NCI-H1930 (cell line): Measurements from ENCODE around the gene HNRNPC.

ENCODE experiments used
- DNase-seq, 2 experiments: peaks; one replicate each; lab custom pipeline; 2025; lab: John Stamatoyannopoulos, UW

The HNRNPC gene

DNA sequence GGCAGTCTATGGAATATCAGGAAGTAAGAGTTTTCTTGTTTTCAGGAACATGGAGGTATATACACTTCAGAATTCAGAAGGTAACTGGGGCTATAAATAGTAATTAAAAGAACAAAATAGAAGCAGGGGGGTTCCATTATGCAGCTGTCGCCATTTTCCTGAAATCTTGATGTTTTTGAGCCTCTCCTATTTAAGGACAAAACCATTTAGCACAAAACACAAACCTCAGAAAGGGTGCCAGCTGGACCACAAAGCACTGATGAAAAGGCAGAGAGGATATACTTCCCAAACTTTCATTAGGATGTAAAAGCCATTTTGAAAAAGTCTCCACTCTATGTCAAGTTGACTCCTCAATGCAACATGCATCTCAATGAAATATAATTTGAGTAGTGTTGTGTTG lies 59.2 kb downstream of the HNRNPC start:
- no peak for DNase-seq

DNA sequence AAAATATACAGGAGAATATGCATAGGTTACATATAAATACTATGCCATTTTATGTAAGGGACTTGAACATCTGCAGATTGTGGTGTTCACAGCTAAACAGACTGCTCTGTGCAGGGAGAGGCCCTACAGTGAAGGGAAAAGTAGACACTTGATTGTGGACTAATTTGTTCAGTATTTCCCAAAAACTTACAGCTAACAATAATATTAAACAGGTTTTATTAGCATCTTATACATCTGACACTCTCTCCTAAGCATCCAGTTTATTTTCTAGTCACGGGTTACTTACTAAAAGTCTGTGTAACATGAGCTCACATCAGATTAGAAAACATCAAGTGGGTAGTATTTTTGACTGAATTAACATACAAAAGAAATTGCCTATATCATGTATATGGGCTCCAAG lies 60.1 kb downstream of the HNRNPC start:
- DNase-seq = no peak

DNA sequence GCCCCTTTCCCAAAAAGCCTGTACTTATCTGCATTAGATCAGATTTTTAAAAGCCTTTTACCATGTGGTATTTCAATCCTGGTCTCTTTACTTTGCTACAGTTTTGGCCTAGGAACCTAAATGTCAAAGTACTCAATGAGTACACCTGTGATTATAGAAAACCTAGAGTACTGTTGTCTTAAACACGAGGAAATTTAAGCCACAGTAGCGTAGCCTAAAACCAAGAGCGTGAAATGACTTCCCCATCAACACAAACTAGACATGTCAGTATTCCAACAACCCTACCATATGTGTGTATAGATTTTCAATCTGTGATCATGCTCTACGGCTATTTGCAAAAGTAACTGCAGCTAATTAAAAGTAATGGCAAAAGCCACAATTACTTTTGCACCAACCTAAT lies 60.7 kb downstream of the HNRNPC start:
- DNase-seq = no peak

DNA sequence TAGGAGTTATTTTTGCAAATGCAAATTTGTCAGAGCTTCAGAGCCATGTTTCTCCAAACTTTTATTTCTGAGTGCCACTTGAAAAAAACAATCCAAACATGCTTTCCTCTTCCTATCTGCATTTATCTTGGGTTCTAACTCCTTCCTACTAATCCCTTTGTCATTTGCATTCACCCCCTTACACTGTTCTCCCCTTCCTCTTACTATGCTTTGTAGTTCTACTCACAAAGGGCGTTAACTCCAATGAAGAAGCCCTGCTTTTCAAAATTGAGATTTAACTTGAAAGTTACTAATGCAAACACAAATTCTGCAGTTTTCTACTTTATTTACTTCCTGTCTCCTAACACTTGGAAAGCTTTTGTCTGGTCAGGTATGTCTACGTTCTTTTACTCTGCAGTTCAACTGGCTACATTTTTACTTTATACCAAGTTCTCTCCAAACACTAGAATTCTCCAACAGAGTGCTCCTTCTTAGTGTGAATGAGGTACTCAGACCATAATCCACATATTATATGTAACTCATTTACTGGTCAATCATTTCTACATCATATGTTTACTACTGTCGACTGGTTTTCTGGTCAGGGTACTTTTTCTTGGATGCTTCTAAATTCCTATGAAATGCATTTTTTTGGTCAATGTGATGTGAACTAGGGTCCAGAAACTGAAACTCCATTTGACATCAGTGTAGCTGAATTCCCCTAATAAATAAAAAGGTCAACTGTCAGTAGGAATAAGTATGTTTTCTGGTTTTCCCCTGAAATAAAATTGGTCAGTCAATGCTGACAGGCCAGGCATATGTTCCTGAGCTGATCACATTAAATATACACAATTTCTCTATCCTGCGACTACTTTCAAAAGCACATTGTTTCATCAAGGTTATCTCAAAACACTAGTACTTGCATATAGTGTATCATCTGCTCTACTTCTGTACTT lies 62.2 kb downstream of the HNRNPC start:
- DNase-seq = no peak

DNA sequence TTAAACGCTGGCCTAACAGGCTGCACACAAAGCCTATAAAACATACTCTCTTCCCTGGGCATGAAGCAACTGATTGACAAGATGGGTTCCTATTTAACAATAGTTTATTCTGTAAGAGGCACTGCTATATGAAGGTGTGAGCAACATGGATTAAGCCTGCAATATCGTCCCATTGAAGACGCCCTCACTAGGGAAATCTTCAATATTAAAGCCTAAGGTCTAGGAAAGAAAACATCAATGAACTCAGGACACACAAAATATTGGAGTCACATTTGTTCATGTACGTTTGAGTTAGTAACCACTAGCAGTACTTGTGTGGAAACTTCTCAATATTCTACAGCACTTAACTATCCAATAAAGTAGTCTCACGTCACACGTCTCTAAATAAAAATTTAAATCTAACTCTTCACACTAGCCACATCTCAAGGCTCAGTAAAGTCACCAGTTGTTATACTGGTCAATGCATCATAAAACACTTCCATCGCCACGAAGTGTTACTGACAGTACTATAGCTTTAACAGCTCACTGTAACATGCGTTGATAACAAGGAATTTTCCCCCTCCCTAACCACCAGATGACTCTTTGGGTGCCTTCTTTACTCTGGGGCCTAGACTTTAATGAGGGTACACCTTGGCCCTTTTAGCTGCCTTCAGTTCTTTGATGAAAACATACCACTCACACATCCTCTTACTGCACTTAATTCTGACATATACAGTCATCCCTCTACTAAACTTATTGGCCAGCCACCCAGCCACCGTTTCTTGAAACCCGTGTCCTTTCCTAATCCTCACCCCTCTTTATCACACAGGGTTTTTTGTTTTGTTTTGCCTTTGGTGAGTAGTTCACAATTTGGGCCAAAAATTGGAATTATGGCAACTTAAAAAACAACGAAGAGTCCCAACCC lies 63.3 kb downstream of the HNRNPC start:
- no peak for DNase-seq

DNA sequence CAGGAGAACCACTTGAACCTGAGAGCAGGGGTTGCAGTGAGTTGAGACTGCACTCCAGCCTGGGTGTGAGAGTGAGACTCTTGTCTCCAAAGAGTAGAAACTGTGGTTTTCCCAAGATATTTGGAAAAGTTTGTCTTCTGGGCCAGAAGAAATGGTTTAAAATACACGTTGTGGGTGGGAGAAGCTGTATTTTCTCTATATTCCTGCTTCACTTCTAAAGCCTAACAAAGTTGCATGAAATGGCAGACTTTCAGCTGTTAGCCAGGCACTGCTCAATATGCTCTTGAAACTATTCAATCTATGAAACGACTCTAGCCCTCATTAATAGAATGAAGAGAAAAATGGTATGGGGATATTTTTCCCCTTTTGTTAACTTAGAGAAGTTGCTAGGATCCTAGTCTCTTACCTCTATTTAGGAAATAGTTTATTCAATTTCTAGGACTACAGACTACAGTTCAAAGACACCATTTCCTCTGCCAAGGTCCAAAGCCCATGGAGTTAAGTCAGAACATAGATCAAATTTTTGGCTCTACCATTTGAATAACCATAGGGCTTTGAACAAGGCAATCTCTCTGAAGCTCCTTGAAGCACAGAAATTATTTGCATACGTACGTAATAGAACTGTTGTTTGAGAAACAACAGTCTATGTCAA lies 64.1 kb downstream of the HNRNPC start:
- DNase-seq = no peak

DNA sequence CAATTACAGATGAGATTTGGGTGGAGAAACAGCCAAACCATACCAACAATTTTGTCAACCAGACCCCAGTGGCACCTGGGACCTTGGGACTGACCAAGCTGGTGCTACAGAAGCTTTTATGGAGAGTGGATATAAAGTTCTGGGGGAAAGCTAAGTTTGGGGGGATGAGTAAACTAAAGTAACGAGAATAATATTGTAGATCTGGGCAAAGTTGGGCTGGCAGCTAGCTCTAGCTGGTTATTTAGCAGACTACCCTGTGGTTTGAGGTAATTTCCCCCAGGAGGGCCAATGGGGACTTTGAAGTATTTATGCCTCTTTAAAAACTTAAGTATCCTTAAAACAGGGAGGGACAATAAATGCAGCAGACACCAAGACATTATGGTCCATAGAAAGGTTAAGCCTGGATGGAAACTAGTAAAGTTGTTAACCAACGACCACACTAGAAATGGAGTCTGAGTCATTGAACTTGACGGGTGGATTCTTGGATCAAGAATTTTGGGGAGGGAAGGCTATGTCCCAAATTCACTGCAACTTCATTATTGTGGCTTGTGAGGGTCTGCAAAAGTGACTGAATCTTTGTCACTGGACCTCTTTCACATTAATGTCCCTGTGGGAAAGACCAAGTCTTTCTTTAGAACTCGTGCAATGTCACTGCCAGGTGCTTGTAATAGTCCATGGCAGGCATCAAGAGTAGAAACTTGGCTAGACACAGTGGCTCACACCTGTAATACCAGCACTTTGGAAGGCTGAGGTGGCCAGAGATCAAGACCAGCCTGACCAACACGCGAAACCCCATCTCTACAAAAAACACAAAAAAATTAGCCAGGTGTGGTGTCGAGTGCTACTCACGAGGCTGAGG lies 64.8 kb downstream of the HNRNPC start:
- DNase-seq = no peak

DNA sequence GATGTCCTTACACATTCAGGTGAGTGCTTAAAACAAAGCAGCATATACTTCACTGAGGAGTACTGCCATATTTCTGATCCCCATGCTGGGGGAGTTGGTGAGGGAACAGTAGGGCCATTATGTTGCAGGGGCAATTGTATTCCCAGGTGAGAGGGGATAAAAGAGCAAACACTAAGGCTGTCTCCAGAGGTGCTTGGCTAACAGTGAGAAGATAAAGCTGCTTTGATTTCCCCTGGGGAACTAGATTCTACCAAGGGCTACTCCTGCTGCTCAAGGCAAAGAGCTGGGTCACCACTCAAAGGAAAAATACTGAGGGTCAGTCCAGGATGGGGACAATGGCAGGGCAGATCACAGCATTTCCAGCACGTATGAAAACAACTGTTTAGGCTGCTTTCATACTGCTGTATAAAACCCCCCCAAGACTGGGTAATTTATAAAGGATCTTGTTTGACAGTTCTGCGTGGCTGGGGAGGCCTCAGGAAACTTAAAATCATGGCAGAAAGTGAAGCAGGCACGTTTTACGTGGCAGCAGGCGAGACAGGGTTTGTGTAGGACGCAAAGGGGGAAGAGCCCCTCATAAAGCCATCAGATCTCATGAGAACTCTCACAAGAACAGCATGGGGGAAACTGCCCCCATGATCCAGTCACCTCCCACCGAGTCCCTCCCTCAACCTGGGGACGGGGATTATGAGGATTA lies 65.6 kb downstream of the HNRNPC start:
- no peak for DNase-seq

DNA sequence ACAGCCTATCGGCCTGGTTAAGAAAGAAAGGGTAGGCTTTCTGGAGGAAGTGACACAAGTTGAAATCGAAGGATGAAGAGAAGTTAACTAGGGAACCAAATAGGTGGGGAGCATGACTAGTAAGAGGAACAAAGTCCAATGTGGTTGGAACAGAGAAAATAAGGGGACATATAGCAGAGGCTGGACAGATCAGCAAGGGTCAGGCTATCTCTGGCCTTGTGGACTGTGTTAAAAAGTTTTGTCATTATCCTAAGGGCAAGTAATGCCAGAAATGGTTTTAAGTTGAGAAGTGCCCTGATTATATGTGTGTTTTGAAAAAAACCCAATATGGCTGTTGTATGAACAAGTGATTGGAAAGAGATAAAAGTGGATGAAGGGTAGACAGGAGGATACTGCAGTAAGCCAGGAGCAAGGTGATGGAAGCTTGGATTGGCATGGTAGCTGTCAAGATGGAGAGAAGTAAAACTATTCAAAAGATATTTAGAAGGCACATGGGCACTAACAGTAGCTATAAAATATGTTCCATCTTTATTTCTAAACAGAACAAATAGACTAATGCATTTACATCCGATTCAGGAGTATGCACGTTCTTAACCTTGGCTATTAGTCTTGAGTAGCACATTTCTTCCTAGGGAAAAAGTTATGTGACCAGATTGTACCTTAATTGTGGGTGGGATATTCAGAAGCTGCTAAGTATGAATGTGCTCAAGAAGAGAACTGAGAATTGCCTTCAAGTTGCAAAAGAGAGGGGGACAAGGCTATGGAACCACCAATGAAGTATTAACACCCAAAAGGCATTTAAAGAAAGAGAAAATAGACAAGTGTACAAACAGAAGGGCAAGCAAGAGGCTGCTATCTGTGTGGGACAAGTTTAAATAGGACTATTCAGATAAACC lies 66.5 kb downstream of the HNRNPC start:
- no peak for DNase-seq

DNA sequence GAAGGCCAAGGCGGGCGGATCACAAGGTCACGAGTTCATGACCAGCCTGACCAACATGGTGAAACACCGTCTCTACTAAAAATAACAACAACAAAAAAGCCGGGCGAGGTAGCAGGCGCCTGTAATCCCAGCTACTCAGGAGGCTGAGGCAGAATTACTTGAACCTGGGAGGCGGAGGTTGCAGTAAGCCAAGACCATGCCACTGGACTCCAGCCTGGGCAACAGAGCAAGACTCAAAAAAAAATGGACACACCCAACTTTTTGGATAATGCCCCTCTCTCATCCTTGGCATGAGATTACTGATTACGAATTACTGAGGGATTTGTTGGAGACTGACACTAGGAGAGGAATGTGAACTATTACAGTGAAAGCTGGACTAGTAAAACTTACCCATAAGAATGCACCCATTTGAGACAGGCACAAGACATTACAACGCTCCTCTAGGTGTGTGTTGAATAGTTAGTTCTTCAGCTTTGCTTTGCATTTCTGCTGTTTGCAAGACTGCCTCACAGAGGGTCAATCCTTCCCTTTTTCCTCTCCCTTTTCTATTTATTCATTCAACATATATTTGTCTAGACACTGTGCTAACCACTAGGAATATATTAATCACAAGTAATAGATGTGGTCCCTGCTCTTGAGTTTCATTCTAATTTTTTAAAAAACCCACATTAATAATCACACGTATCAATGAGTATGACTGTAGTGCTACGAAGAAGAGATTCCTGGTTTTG lies 67.3 kb downstream of the HNRNPC start:
- DNase-seq = no peak

DNA sequence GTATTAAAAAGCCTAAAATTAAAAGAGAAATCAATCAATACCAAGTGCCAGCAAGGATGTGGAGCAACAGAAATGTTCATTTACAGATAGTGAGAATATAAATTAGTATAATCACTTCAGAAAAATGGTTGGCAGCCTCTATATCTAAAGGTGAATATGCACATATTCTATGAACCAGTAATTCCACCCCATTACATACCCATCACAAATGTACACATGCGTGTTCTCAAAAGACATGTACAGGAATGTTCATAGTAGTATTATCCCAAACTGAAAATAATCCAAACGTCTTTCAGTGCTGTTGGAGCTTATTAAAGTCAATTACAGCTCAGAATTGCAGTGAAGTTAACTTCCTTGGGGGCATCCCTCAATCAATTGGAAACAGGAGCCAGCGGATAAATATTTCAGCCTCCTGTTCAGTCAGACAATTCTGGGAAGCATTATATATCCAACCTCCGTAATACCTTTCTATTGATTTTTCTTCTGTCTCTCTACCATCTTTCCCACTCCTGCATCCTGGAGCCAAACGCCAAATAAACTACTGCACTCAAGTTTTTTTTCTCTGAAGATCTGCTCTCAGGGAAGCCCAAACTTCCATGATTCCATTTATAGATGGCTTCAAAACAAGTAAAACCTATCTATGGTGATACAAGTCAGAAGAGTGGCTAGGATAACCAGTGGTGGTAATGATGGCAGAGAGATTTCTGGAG lies 68.3 kb downstream of the HNRNPC start:
- DNase-seq = no peak

DNA sequence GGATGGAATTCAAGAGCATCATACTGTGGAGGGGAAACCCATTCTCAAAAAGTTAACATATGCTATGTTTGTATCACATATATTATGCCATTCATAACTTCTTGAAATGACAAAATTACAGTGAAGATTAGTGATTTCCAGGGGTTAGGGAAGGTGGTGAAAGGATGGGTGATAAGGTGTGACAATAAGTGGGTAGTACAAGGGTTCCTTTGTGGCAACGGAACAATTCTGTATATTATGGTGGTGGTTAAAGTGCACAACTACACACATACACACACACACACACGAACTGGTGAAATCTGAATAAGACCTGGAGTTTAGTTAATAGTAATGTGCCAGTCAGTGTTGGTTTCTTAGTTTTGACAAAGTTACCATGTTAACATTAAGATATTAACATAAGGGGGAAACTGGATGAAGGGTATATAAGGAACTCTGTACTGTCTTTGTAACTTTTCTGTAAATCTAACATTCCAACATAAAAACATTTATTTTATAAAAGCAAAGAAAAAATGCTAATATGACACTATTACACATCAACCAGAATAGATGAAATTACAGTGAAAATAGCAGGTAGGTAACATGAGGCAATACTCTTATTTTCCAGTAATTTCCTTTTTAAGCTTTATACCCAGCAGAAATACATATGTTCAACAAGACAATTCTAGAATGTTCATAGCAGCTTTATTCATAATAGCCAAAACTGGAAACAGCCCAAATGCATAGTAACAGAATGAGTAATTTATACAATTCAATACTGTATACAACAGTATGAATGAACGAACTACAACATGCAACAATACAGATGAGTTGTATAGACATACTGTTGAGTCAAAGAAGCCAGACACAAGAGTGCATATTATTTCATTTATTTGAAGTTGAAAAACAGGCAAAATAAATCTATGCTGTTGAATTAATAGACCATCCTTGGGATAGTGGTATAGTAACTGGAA lies 69.4 kb downstream of the HNRNPC start:
- no peak for DNase-seq

DNA sequence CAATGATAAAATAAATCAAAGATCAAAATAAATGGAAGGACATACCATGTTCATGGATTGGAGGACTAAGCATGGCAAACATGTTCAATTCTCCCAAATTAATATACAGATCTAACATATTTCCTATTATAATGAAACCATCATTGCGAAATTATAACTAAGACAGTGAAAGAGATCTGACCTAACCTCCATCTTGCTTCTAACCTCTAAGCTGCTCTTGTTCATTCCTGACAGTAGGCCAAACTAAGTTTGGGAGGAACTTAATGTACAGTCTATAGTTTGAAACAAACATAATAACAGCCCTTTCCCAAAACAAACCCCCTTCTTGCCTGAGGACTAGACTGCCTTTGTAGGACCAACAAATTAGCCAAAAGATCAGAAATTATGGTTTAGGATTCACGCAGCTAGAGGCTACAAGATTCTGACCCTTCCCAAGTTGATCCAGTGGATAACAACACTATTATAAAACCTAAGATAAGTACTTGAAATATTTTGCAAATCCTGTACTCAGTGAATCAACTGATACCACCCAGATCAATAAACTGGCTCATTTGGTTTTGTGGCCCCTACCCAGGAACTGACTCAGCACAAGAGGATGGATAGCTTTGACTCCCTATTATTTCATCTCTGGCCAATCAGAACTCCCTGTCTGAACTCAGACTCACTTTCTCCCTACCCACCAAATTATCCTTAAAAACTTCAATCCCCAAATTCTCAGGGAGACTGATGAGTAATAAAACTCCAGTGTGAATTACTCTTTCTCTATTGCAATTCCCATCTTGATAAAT lies 71.6 kb downstream of the HNRNPC start:
- DNase-seq = no peak

DNA sequence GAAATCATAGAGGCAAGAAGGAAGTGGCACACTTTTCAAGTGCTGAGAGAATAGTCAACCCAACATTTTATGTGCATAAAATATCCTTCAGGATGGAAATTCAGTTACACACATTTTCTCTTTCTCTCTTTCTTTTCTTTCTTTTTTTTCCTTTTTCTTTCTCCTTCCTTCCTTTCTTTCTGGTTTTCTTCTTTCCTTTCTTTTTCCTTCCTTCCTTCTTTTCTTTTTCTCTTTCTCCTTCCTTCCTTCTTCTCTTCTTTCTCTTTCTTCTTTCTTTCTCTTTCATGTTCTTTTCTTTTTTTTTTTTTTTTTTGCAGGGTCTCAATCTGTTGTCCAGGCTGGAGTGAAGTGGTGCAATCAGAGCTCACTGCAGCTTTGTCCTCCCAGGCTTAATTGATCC lies 74.6 kb downstream of the HNRNPC start:
- DNase-seq = no peak

DNA sequence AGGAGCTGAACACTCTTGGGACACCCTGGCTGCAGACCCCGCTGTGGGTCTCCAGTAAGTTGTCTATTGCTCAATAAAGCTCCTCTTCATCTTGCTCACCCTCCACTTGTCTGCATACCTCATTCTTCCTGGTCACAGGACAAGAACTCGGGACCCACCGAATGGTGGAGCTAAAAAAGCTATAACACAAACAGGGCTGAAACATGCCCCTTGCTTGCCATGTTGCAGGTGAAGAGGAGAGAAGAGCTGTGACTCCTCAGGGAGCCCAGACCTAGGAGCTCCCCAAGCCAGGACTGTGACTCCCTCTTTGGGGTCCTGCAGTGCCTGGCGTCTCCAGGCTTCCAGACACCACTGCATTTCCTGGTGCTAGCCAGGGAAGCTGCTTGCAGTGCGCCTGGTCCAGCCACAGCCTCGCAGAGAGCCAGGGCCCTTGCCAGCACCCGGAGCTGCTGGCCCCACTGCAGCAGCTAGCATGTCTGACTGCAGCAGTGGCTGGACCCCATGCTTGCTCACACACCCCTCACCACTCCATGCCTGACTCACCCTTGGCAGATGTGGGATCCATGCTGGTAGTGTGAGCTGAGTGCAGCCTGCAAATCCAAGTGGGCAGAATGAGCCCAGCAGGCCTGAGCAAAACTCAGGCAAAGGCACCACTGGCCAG lies 76.2 kb downstream of the HNRNPC start:
- DNase-seq = no peak

DNA sequence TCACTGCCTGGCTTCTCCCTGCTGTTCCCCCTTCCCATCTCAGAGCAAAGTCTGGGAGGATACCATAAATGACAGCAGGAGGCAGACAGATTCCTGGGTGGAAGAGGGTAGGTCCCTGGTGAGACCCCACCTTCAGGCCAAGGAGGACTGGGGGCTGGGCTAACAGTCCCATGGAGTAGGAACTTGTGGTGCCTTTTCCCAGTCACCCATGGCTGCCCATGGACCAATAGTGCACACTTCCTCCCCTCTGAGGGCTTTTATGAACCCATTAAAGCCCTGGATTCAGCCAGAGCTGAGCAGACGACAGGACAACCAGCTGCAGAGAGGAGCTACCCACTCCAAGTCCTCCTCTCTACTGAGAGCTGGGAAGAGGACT lies 76.8 kb downstream of the HNRNPC start:
- DNase-seq = no peak
